Lower lobe of right lung (tissue), 2 donors: ENCODE results near the gene SYT8. TPM values are rescaled to one million over a fixed set of nuclear protein-coding genes. Genes with fewer than 3 reads are reported as not detected.
"Not testable (repeated sequence)": the region's sequence is repeated elsewhere in the genome, so short reads cannot be mapped to it uniquely, and the experiment has no call there.

ENCODE experiments used
- ATAC-seq, 2 donors: fragments of 200-7000 bp; cut with Tn5 transposase; one replicate each; pipeline ENCODE4 v1.9.1; 2020 to 2022; ENCODE audit warnings: mild to moderate bottlenecking in 2 of 2, moderate library complexity in 2 of 2
- DNase-seq: peaks from one replicate; pipeline ENCODE4 v3.0.0-alpha.2; 2020
- H3K27ac ChIP-seq: fragments of 200-600 bp; one replicate; pipeline ENCODE4 v1.8.0; 2022
- H3K27me3 ChIP-seq: fragments of 200-600 bp; one replicate; pipeline ENCODE4 v1.8.0; 2022; ENCODE audit warnings: low read depth
- H3K36me3 ChIP-seq: fragments of 200-600 bp; one replicate; pipeline ENCODE4 v1.8.0; 2022; ENCODE audit warnings: mild to moderate bottlenecking
- H3K4me1 ChIP-seq: fragments of 200-600 bp; one replicate; pipeline ENCODE4 v1.8.0; 2022
- H3K4me3 ChIP-seq: fragments of 200-600 bp; one replicate; pipeline ENCODE4 v1.8.0; 2022; ENCODE audit warnings: mild to moderate bottlenecking
- H3K9me3 ChIP-seq: fragments of 200-600 bp; one replicate; pipeline ENCODE4 v1.8.0; 2022
- intact Hi-C: fragments of 100-400 bp; cut with DNase I; formaldehyde crosslinking; loops from one replicate; pipeline ENCODE4 v1.11.0; 2022
- total RNA-seq: library from RNA; stranded (reverse); fragmentation: NEBNext Ultra II Directional; extraction: Animal tissue kit (Norgen Biotek cat#: 25700); gene quantifications from one replicate; pipeline ENCODE4 v1.2.1, GENCODE V29; 2021
- TF ChIP-seq, protein P1 (sequence below): fragments of 200-600 bp; IDR thresholded peaks from one replicate; pipeline ENCODE4 v1.8.0; 2022; ENCODE audit warnings: antibody characterized with exemption, mild to moderate bottlenecking
- donor health status: DM: no; HTN: yes; CAD: no; lungs with severe emphysema.

Gene SYT8
- total RNA-seq, 1 donor from 2014 or later: 18.5 TPM

DNA sequence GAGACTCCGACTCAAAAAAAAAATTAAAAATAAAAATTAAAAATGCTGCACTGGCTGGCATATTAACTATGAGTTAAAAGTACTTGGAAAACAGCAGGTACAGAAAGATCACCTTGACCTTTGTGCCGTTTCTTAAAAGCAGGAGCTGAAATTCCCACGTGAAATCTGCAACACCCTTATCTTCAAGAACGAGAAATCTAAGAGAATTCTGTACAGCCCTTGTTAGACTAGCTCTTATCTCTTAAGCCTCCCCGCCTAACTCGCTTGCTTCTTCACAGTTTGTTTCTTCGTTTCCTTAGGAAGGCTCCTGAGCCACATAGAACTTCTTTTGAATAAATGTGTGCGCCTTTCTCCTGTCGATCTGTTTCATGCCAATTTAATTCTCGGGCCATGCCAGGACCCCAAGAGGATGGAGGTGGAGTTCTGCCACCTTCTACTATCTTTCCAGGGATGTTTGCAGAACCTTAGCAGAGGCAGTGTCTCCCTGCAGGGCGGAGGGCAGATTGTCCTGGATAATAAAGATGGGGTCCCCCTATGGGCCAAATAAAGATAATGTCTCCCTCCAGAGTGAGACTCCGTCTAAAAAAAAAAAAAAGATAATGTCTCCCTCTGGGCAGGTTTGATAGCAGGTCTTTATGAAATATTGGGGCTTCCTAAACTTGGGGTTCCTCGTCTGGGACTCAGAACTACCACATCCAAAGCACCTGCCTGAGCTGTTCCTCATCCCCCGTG, 27.4 kb upstream of the SYT8 start:
- DNase-seq (no peak), ATAC-seq (no peak)
- H3K36me3 ChIP-seq: no peaks in the 10 kb centered on the region
- H3K4me1 ChIP-seq: no peaks in the 10 kb centered on the region
- H3K27ac ChIP-seq: no peak overlapping the region
- intact Hi-C loops: no loop called here
- peaks cover 19% of the 10 kb centered on the region for H3K27me3 ChIP-seq
- no peaks in the 10 kb centered on the region for H3K9me3 ChIP-seq
- H3K4me3 ChIP-seq: no peak overlapping the region
- TF ChIP-seq, protein P1, sequence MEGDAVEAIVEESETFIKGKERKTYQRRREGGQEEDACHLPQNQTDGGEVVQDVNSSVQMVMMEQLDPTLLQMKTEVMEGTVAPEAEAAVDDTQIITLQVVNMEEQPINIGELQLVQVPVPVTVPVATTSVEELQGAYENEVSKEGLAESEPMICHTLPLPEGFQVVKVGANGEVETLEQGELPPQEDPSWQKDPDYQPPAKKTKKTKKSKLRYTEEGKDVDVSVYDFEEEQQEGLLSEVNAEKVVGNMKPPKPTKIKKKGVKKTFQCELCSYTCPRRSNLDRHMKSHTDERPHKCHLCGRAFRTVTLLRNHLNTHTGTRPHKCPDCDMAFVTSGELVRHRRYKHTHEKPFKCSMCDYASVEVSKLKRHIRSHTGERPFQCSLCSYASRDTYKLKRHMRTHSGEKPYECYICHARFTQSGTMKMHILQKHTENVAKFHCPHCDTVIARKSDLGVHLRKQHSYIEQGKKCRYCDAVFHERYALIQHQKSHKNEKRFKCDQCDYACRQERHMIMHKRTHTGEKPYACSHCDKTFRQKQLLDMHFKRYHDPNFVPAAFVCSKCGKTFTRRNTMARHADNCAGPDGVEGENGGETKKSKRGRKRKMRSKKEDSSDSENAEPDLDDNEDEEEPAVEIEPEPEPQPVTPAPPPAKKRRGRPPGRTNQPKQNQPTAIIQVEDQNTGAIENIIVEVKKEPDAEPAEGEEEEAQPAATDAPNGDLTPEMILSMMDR: no peak

DNA sequence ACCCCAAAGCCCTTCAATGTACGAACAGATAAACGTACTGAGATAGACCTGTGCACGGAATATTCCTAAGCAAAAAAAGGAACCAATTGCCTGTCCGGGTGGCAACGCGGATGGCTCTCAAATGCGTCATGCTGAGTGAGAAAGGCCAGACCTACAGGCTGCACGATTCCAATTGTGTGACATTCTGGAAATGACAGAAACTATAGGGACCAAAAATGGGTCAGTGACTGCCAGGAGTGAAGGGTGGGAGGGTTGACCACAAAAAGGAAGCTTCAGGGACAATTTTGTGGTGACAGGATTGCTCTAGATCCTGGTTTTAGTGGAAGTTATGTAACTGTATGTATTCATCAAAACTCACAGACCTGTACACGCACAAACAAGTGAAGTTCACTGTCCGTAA, 24.0 kb upstream of the SYT8 start:
- H3K4me3 ChIP-seq: no peak overlapping the region
- intact Hi-C loops: no loop called here
- no peaks in the 10 kb centered on the region for H3K4me1 ChIP-seq
- peaks cover 24% of the 10 kb centered on the region for H3K27me3 ChIP-seq
- DNase-seq (no peak), ATAC-seq (peak; percentile 37 to 67)
- H3K36me3 ChIP-seq: no peaks in the 10 kb centered on the region
- TF ChIP-seq, protein P1: no peak
- H3K27ac ChIP-seq: no peak overlapping the region
- no peaks in the 10 kb centered on the region for H3K9me3 ChIP-seq

- Histone ChIP-seq H3K9me3 (no peaks in the 10 kb centered on the region), H3K4me1 (no peaks in the 10 kb centered on the region), H3K4me3 (no peak overlapping the region), H3K27ac (no peak overlapping the region), H3K27me3 (peaks cover 25% of the 10 kb centered on the region), H3K36me3 (no peaks in the 10 kb centered on the region)
- TF ChIP-seq, protein P1: no peak
- DNase-seq (no peak), ATAC-seq (no peak)
- intact Hi-C loops: no loop called here
These were observed 22.5 kb upstream of the SYT8 start for GRCh38 chr11:1812274-1812673.

- Histone ChIP-seq H3K4me3 (no peak overlapping the region), H3K9me3 (no peaks in the 10 kb centered on the region), H3K27ac (no peak overlapping the region), H3K36me3 (no peaks in the 10 kb centered on the region), H3K27me3 (peaks cover 25% of the 10 kb centered on the region), H3K4me1 (no peaks in the 10 kb centered on the region)
- ATAC-seq (no peak), DNase-seq (no peak)
- TF ChIP-seq, protein P1: no peak
- intact Hi-C loops: no loop called here
These were observed 22.0 kb upstream of the SYT8 start for GRCh38 chr11:1812801-1813200.

GRCh38 chr11:1813356-1813755, 21.4 kb upstream of the SYT8 start:
- H3K4me1 ChIP-seq, DNase-seq, H3K27ac ChIP-seq, H3K9me3 ChIP-seq, intact Hi-C loops, ATAC-seq, H3K36me3 ChIP-seq, H3K4me3 ChIP-seq: not testable (repeated sequence)
- peaks cover 21% of the 10 kb centered on the region for H3K27me3 ChIP-seq

GRCh38 chr11:1814691-1815090, 20.1 kb upstream of the SYT8 start:
- intact Hi-C loops: no loop called here
- no peak for DNase-seq

More at GRCh38 chr11:1814691-1815090, 20.1 kb upstream of the SYT8 start:
- Histone ChIP-seq H3K27me3 (peaks cover 21% of the 10 kb centered on the region), H3K4me1 (no peaks in the 10 kb centered on the region), H3K4me3 (no peak overlapping the region), H3K27ac (no peak overlapping the region), H3K36me3 (no peaks in the 10 kb centered on the region), H3K9me3 (peaks cover 9% of the 10 kb centered on the region)
- TF ChIP-seq, protein P1: no peak
- no peak for ATAC-seq
